Activated T-cell treated with anti-CD3 and anti-CD28 coated beads, Interleukin-2, amount 50 U/mL, for 4 hours (primary cell): ENCODE measurements around the gene TMEM208. TPM values are rescaled to one million over a fixed set of nuclear protein-coding genes. Genes with fewer than 3 reads are reported as not detected.
A peak's percentile ranks its signal among the peaks of the same experiment; 100 is the strongest.

Experiments used
- ATAC-seq, 2 donors: fragments of 200-7000 bp; cut with Tn5 transposase; one replicate each; pipeline ENCODE4 v1.10.0; 2021
- DNase-seq: peaks from one replicate; pipeline ENCODE4 v3.0.0-alpha.2; 2020
- H3K27me3 Mint-ChIP-seq: one replicate; pipeline ENCODE4 v1.8.0; 2021; ENCODE audit warnings: low read depth, mixed read lengths
- H3K36me3 Mint-ChIP-seq: one replicate; pipeline ENCODE4 v1.8.0; 2022; ENCODE audit warnings: mixed read lengths; ENCODE audit not compliant: insufficient read depth
- H3K4me1 Mint-ChIP-seq: one replicate; pipeline ENCODE4 v1.8.0; 2021; ENCODE audit warnings: low read depth, mixed read lengths
- H3K4me3 Mint-ChIP-seq: one replicate; pipeline ENCODE4 v1.8.0; 2021; ENCODE audit warnings: mild to moderate bottlenecking, moderate library complexity, mixed read lengths
- H3K9me3 Mint-ChIP-seq: one replicate; pipeline ENCODE4 v1.8.0; 2021; ENCODE audit warnings: mixed read lengths
- total RNA-seq, 3 donors: library from RNA; stranded (reverse); gene quantifications; one replicate each; pipeline ENCODE4 v1.2.1, GENCODE V29; 2021

Gene TMEM208
- total RNA-seq, 3 donors from 2014 or later: 109 to 130 (median 124) TPM

- ATAC-seq (no peak), DNase-seq (no peak)
- Mint-ChIP-seq H3K9me3 (no peaks in the 10 kb centered on the region), H3K4me1 (peaks cover 17% of the 10 kb centered on the region), H3K27me3 (no peaks in the 10 kb centered on the region), H3K4me3 (no peak overlapping the region), H3K36me3 (peaks cover 20% of the 10 kb centered on the region)
These were observed 4.1 kb downstream of the TMEM208 start for GRCh38 chr16:67230809-67231660.

- DNase-seq: no peak
These were observed 6.7 kb downstream of the TMEM208 start for GRCh38 chr16:67233596-67233995.

GRCh38 chr16:67234180-67234597, 7.3 kb downstream of the TMEM208 start:
- ATAC-seq (no peak), DNase-seq (no peak)
- peaks cover 10% of the 10 kb centered on the region for H3K4me1 Mint-ChIP-seq
- H3K36me3 Mint-ChIP-seq: peaks cover 29% of the 10 kb centered on the region
- no peaks in the 10 kb centered on the region for H3K9me3 Mint-ChIP-seq
- H3K27me3 Mint-ChIP-seq: no peaks in the 10 kb centered on the region
- H3K4me3 Mint-ChIP-seq: no peak overlapping the region

More at GRCh38 chr16:67233596-67233995, 6.7 kb downstream of the TMEM208 start:
- Mint-ChIP-seq H3K36me3 (peaks cover 34% of the 10 kb centered on the region), H3K27me3 (no peaks in the 10 kb centered on the region), H3K4me1 (peaks cover 10% of the 10 kb centered on the region), H3K4me3 (no peak overlapping the region), H3K9me3 (no peaks in the 10 kb centered on the region)
- no peak for ATAC-seq

- peak; percentile 44 to 59 for ATAC-seq
- Mint-ChIP-seq H3K9me3 (no peaks in the 10 kb centered on the region), H3K4me1 (peaks cover 11% of the 10 kb centered on the region), H3K27me3 (no peaks in the 10 kb centered on the region), H3K36me3 (peaks cover 29% of the 10 kb centered on the region), H3K4me3 (peak overlapping the region; percentile 77)
- DNase-seq: no peak
These were observed 9.1 kb downstream of the TMEM208 start for GRCh38 chr16:67235816-67236562.

GRCh38 chr16:67236563-67237395, 9.8 kb downstream of the TMEM208 start:
- Mint-ChIP-seq H3K4me3 (peak overlapping the region; percentile 77), H3K4me1 (peaks cover 16% of the 10 kb centered on the region)

GRCh38 chr16:67237396-67238277, 10.7 kb downstream of the TMEM208 start:
- H3K36me3 Mint-ChIP-seq: peaks cover 29% of the 10 kb centered on the region
- ATAC-seq: no peak
- H3K9me3 Mint-ChIP-seq: no peaks in the 10 kb centered on the region
- DNase-seq: peak; percentile 2
- H3K27me3 Mint-ChIP-seq: no peaks in the 10 kb centered on the region
- peaks cover 20% of the 10 kb centered on the region for H3K4me1 Mint-ChIP-seq
- no peak overlapping the region for H3K4me3 Mint-ChIP-seq

More at GRCh38 chr16:67236563-67237395, 9.8 kb downstream of the TMEM208 start:
- DNase-seq (peak; percentile 57), ATAC-seq (peak; percentile 93 to 96)
- H3K36me3 Mint-ChIP-seq: peaks cover 29% of the 10 kb centered on the region
- H3K27me3 Mint-ChIP-seq: no peaks in the 10 kb centered on the region
- H3K9me3 Mint-ChIP-seq: no peaks in the 10 kb centered on the region

- Mint-ChIP-seq H3K27me3 (no peaks in the 10 kb centered on the region), H3K4me1 (peaks cover 20% of the 10 kb centered on the region)
- ATAC-seq: no peak
These were observed 11.3 kb downstream of the TMEM208 start for GRCh38 chr16:67238278-67238575.

GRCh38 chr16:67238806-67239470, 12.0 kb downstream of the TMEM208 start:
- Mint-ChIP-seq H3K4me3 (no peak overlapping the region), H3K36me3 (peaks cover 27% of the 10 kb centered on the region)

More at GRCh38 chr16:67238278-67238575, 11.3 kb downstream of the TMEM208 start:
- Mint-ChIP-seq H3K4me3 (no peak overlapping the region), H3K36me3 (peaks cover 29% of the 10 kb centered on the region), H3K9me3 (no peaks in the 10 kb centered on the region)
- no peak for DNase-seq

GRCh38 chr16:67240506-67240905, 13.6 kb downstream of the TMEM208 start:
- H3K4me3 Mint-ChIP-seq: no peak overlapping the region
- H3K4me1 Mint-ChIP-seq: peaks cover 40% of the 10 kb centered on the region
- peaks cover 27% of the 10 kb centered on the region for H3K36me3 Mint-ChIP-seq
- H3K9me3 Mint-ChIP-seq: no peaks in the 10 kb centered on the region
- no peak for DNase-seq
- ATAC-seq: no peak
- no peaks in the 10 kb centered on the region for H3K27me3 Mint-ChIP-seq

More at GRCh38 chr16:67238806-67239470, 12.0 kb downstream of the TMEM208 start:
- no peaks in the 10 kb centered on the region for H3K9me3 Mint-ChIP-seq
- H3K27me3 Mint-ChIP-seq: no peaks in the 10 kb centered on the region
- peaks cover 24% of the 10 kb centered on the region for H3K4me1 Mint-ChIP-seq
- DNase-seq: no peak
- ATAC-seq: no peak

- Mint-ChIP-seq H3K4me1 (peaks cover 39% of the 10 kb centered on the region), H3K4me3 (no peak overlapping the region), H3K9me3 (no peaks in the 10 kb centered on the region), H3K36me3 (peaks cover 24% of the 10 kb centered on the region), H3K27me3 (no peaks in the 10 kb centered on the region)
- ATAC-seq (no peak), DNase-seq (no peak)
These were observed 14.3 kb downstream of the TMEM208 start for GRCh38 chr16:67241008-67241900.

- Mint-ChIP-seq H3K27me3 (no peaks in the 10 kb centered on the region), H3K36me3 (peaks cover 19% of the 10 kb centered on the region), H3K4me3 (no peak overlapping the region), H3K9me3 (no peaks in the 10 kb centered on the region), H3K4me1 (peaks cover 33% of the 10 kb centered on the region)
- DNase-seq (no peak), ATAC-seq (no peak)
These were observed 15.3 kb downstream of the TMEM208 start for GRCh38 chr16:67242138-67242730.

- ATAC-seq (no peak), DNase-seq (no peak)
- Mint-ChIP-seq H3K27me3 (no peaks in the 10 kb centered on the region), H3K4me3 (no peak overlapping the region), H3K4me1 (peaks cover 42% of the 10 kb centered on the region), H3K36me3 (peaks cover 8% of the 10 kb centered on the region), H3K9me3 (no peaks in the 10 kb centered on the region)
These were observed 16.6 kb downstream of the TMEM208 start for GRCh38 chr16:67243481-67243880.
